H1 (cell line): Measurements from ENCODE around the gene ARMC5. TPM values are rescaled to one million over a fixed set of nuclear protein-coding genes. Genes with fewer than 3 reads are reported as not detected.

ENCODE experiments used
- CTCF ChIA-PET: fragments of 300-600 bp; sonication (Branson Sonifier 250); formaldehyde crosslinking; loops from one replicate; lab custom pipeline; 2021; ENCODE audit not compliant: partially characterized antibody; lab: Charles Lee
- POLR2A ChIA-PET: fragments of 300-600 bp; sonication (Branson Sonifier 250); formaldehyde crosslinking; loops from one replicate; lab custom pipeline; 2021; ENCODE audit warnings: inconsistent platforms; ENCODE audit not compliant: partially characterized antibody; lab: Charles Lee
- DNase-seq, 2 experiments: peaks; one replicate each; pipeline versions ENCODE4 v3.0.0 to v3.0.0-alpha.2; 2010 to 2022; ENCODE audit warnings: low spot score in 2 of 2, low read depth in 1 of 2, mixed read lengths in 1 of 2
- FAIRE-seq: peaks from 2 replicates; lab custom pipeline; 2011; peaks lifted over from hg19 to GRCh38; lab: Jason Lieb, UNC
- H2AFZ ChIP-seq: 2 replicates; pipeline ENCODE4 v1.8.1; 2012; ENCODE audit warnings: low read length, inconsistent platforms
- H2AK5ac ChIP-seq: 2 replicates; pipeline ENCODE4 v1.6.1; 2013; ENCODE audit warnings: low read depth, low read length
- H2BK120ac ChIP-seq: replicated peaks from 2 replicates; pipeline ENCODE3; 2013; ENCODE audit warnings: low read depth, low read length, inconsistent platforms
- H2BK12ac ChIP-seq: 2 replicates; pipeline ENCODE4 v1.6.1; 2013; ENCODE audit warnings: low read depth, low read length
- H2BK15ac ChIP-seq: 2 replicates; pipeline ENCODE4 v1.6.1; 2013; ENCODE audit warnings: low read length
- H2BK20ac ChIP-seq: 2 replicates; pipeline ENCODE4 v1.6.1; 2013; ENCODE audit warnings: low read length
- H2BK5ac ChIP-seq: 2 replicates; pipeline ENCODE4 v1.6.1; 2013; ENCODE audit warnings: low read depth, low read length
- H3K14ac ChIP-seq: 2 replicates; pipeline ENCODE4 v1.6.1; 2013; ENCODE audit warnings: inconsistent platforms; ENCODE audit not compliant: insufficient read length
- H3K18ac ChIP-seq: 2 replicates; pipeline ENCODE4 v1.6.1; 2013; ENCODE audit warnings: low read length; ENCODE audit errors: extremely low read depth
- H3K23ac ChIP-seq: 2 replicates; pipeline ENCODE4 v1.6.1; 2013; ENCODE audit warnings: inconsistent platforms; ENCODE audit not compliant: insufficient read length
- H3K23me2 ChIP-seq: 2 replicates; pipeline ENCODE4 v1.6.1; 2013; ENCODE audit warnings: low read depth, low read length
- H3K27ac ChIP-seq: 2 replicates; pipeline ENCODE4 v1.6.1; 2011; ENCODE audit warnings: low read depth, low read length, inconsistent platforms
- H3K27me3 ChIP-seq, 4 experiments: replicated peaks in 1 of 4; 1 replicate in 1 of 4; 2 replicates in 3 of 4; pipeline versions ENCODE4 v1.6.1 to v1.8.1; 2011 to 2013; ENCODE audit warnings: low read length in 3 of 4, mild to moderate bottlenecking in 3 of 4, inconsistent platforms in 2 of 4, mixed read lengths in 2 of 4, moderate library complexity in 1 of 4; ENCODE audit not compliant: control insufficient read depth in 3 of 4, insufficient read depth in 3 of 4; ENCODE audit errors: extremely low read depth in 1 of 4
- H3K36me3 ChIP-seq, 4 experiments: 2 replicates each; pipeline versions ENCODE4 v1.6.1 to v1.8.1; 2011 to 2013; ENCODE audit warnings: mild to moderate bottlenecking in 4 of 4, low read length in 3 of 4, moderate library complexity in 2 of 4, control low read depth in 1 of 4, inconsistent platforms in 1 of 4; ENCODE audit not compliant: insufficient read depth in 4 of 4, control insufficient read depth in 2 of 4
- H3K4ac ChIP-seq: replicated peaks from 2 replicates; pipeline ENCODE3; 2013; ENCODE audit warnings: low read length, low read depth, mixed read lengths, inconsistent platforms; ENCODE audit not compliant: insufficient read length
- H3K4me1 ChIP-seq, 4 experiments: replicated peaks in 1 of 4; 1 replicate in 1 of 4; 2 replicates in 3 of 4; pipeline versions ENCODE4 v1.6.1 to v1.8.1; 2011 to 2013; ENCODE audit warnings: low read length in 3 of 4, inconsistent platforms in 2 of 4, mixed read lengths in 1 of 4; ENCODE audit not compliant: insufficient read depth in 4 of 4, control insufficient read depth in 3 of 4
- H3K4me2 ChIP-seq, 2 experiments: 2 replicates each; pipeline versions ENCODE4 v1.6.1 to v1.8.1; 2011 to 2013; ENCODE audit warnings: low read depth in 2 of 2, low read length in 2 of 2, control low read depth in 1 of 2, inconsistent platforms in 1 of 2, mild to moderate bottlenecking in 1 of 2; ENCODE audit not compliant: insufficient read depth in 1 of 2
- H3K4me3 ChIP-seq, 4 experiments: fragments of 200-600, 300-600 bp in 1 of 4; sonication (generic), shearing (Covaris generic), sonication (Bioruptor Twin) in 1 of 4; 2 replicates each; pipeline versions ENCODE4 v1.5.1 to v1.8.1; 2011 to 2016; ENCODE audit warnings: low read length in 4 of 4, low read depth in 3 of 4, control low read depth in 2 of 4, inconsistent platforms in 2 of 4, mild to moderate bottlenecking in 2 of 4, mixed read lengths in 1 of 4, moderate library complexity in 1 of 4; ENCODE audit not compliant: insufficient read depth in 2 of 4; ENCODE audit errors: extremely low read depth in 1 of 4
- H3K56ac ChIP-seq: replicated peaks from 2 replicates; pipeline ENCODE3; 2013; ENCODE audit warnings: low read depth, mild to moderate bottlenecking, mixed read lengths, low read length, inconsistent platforms; ENCODE audit not compliant: insufficient read length
- H3K79me1 ChIP-seq: 2 replicates; pipeline ENCODE4 v1.6.1; 2013; ENCODE audit warnings: low read depth, low read length, control low read depth
- H3K79me2 ChIP-seq, 2 experiments: 2 replicates each; pipeline versions ENCODE4 v1.6.1 to v1.8.1; 2012 to 2013; ENCODE audit warnings: low read length in 2 of 2, mild to moderate bottlenecking in 2 of 2, inconsistent platforms in 1 of 2; ENCODE audit not compliant: insufficient read depth in 2 of 2, control insufficient read depth in 1 of 2
- H3K9ac ChIP-seq, 4 experiments: replicated peaks in 1 of 4; 1 replicate in 1 of 4; 2 replicates in 3 of 4; pipeline versions ENCODE4 v1.6.1 to v1.8.1; 2011 to 2013; ENCODE audit warnings: low read depth in 3 of 4, low read length in 3 of 4, control low read depth in 2 of 4, mild to moderate bottlenecking in 2 of 4, moderate library complexity in 2 of 4, inconsistent platforms in 1 of 4; ENCODE audit errors: extremely low read depth in 1 of 4
- H3K9me3 ChIP-seq, 2 experiments: 2 replicates each; pipeline versions ENCODE4 v1.6.1 to v1.8.1; 2012 to 2013; ENCODE audit warnings: mild to moderate bottlenecking in 2 of 2, moderate library complexity in 2 of 2, control low read depth in 1 of 2, inconsistent platforms in 1 of 2, low read depth in 1 of 2, low read length in 1 of 2, mixed read lengths in 1 of 2; ENCODE audit not compliant: insufficient read depth in 2 of 2
- H4K20me1 ChIP-seq, 2 experiments: replicated peaks in 1 of 2; 2 replicates each; pipeline versions ENCODE3 to v1.8.1; 2011 to 2013; ENCODE audit warnings: inconsistent platforms in 2 of 2, low read length in 2 of 2, mild to moderate bottlenecking in 1 of 2; ENCODE audit not compliant: insufficient read depth in 2 of 2, control insufficient read depth in 1 of 2
- H4K5ac ChIP-seq: 2 replicates; pipeline ENCODE4 v1.6.1; 2013; ENCODE audit warnings: low read length, low read depth, mixed read lengths, inconsistent platforms; ENCODE audit not compliant: insufficient read length
- H4K8ac ChIP-seq: 2 replicates; pipeline ENCODE4 v1.8.0; 2013; ENCODE audit warnings: mild to moderate bottlenecking, moderate library complexity, low read length, inconsistent platforms; ENCODE audit not compliant: insufficient read depth; ENCODE audit errors: extremely low read depth
- H4K91ac ChIP-seq: replicated peaks from 2 replicates; pipeline ENCODE3; 2013; ENCODE audit warnings: low read length, mixed read lengths, inconsistent platforms; ENCODE audit not compliant: insufficient read length
- WGBS, 2 experiments: shearing (Covaris generic) in 1 of 2; methylation state at CpG; one replicate each; pipeline versions ENCODE4 v1.1.6 to v1.1.7; 2013 to 2015; ENCODE audit warnings: low lambda C conversion rate in 2 of 2, mixed read lengths in 2 of 2, inconsistent platforms in 1 of 2, low coverage in 1 of 2, missing lambda C conversion rate in 1 of 2; ENCODE audit not compliant: insufficient replicate concordance in 2 of 2, insufficient coverage in 1 of 2, insufficient read length in 1 of 2; ENCODE audit errors: extremely low coverage in 1 of 2, missing lambda C conversion rate in 1 of 2; 5-methylcytosine and 5-hydroxymethylcytosine counted together
- polyA plus RNA-seq, 7 experiments: library from polyadenylated mRNA; depleted of rRNA in 3 of 7; stranded (reverse) in 5 of 7; unstranded in 2 of 7; fragments of >200 nt in 5 of 7; fragments of 200-250 nt in 2 of 7; gene quantifications; 1 replicate in 5 of 7; 2 replicates in 1 of 7; 4 replicates in 1 of 7; pipeline versions ENCODE4 v1.2.1 to v1.2.3, GENCODE V29; 2011 to 2013; ENCODE audit warnings: missing spikeins in 2 of 7, mixed read lengths in 2 of 7
- total RNA-seq: library from RNA; stranded (reverse); fragmentation: NEBNext Ultra II Directional; extraction: Animal tissue kit (Norgen Biotek cat#: 25700); gene quantifications from 2 replicates; pipeline ENCODE4 v1.2.1, GENCODE V29; 2021

ARMC5 gene
- total and polyA plus RNA-seq, 2 of the 8 experiments (the other 6 are each of a cell fraction or from before 2014, with no cell fraction given), result 7.8 to 8.7 TPM

- CTCF ChIA-PET, result interaction anchor here (1.1 to 5.8 kb wide), 4 partner anchors 14 to 95 kb away, joined by 4 to 36 read pairs (median 4); partner anchors contain the start of gene ZNF843
- no peak within 1 kb of the TSS for H2BK20ac ChIP-seq
- H4K8ac ChIP-seq, result peak within 1 kb of the TSS; percentile 81; the same call in 1 of the 2 replicates
- no peak within 1 kb of the TSS for H2BK120ac ChIP-seq
- no peak within 1 kb of the TSS; the same call in 1 of the 2 replicates for H3K18ac ChIP-seq
- H2BK15ac ChIP-seq, result no peak within 1 kb of the TSS
- peak within 1 kb of the TSS; percentile 54 to 57 for H3K4me2 ChIP-seq
- no peak within 1 kb of the TSS for H4K91ac ChIP-seq
- peaks cover 2% of the 10 kb centered on the region; the same call in 1 of the 2 replicates for H3K23me2 ChIP-seq
- no peaks in the 10 kb centered on the region; a peak in 2 of 7 replicates for H3K4me1 ChIP-seq
- H3K79me1 ChIP-seq, result no peaks in the 10 kb centered on the region
- POLR2A ChIA-PET, result interaction anchor here (2.1 to 2.5 kb wide), 2 partner anchors 30 to 248 kb away, joined by 5 to 10 read pairs; partner anchors contain the start of gene FUS
- H3K9ac ChIP-seq, result no peak within 1 kb of the TSS
- H3K27me3 ChIP-seq, result peaks cover 5 to 25% (median 24%) of the 10 kb centered on the region in 4 experiments
- H3K9me3 ChIP-seq, result peaks cover 5 to 6% of the 10 kb centered on the region in 2 experiments
- peak within 1 kb of the TSS; percentile 27; the same call in 1 of the 2 replicates for H2BK12ac ChIP-seq
- DNase-seq, result no peak
- H2AFZ ChIP-seq, result peak within 1 kb of the TSS; percentile 7; the same call in 1 of the 2 replicates
- no peak within 1 kb of the TSS for H3K27ac ChIP-seq
- no peak for FAIRE-seq
- H3K56ac ChIP-seq, result no peak within 1 kb of the TSS
- no peak within 1 kb of the TSS for H3K4ac ChIP-seq
- no peak within 1 kb of the TSS for H3K14ac ChIP-seq
- H2BK5ac ChIP-seq, result no peak within 1 kb of the TSS
- WGBS, 2 experiments, result 70% methylated on average over 7 of the region's 7 CpGs; no CpG with 5 or more reads in 1 of the 2 experiments
- no peaks in the 10 kb centered on the region for H3K79me2 ChIP-seq
- no peak within 1 kb of the TSS for H2AK5ac ChIP-seq
- no peaks in the 10 kb centered on the region for H4K20me1 ChIP-seq
- no peak within 1 kb of the TSS for H3K23ac ChIP-seq
- no peak within 1 kb of the TSS for H4K5ac ChIP-seq
- peak within 1 kb of the TSS in 3 of 4 experiments; percentile 2 to 50 (median 15); a peak in 5 of 8 replicates for H3K4me3 ChIP-seq
- no peaks in the 10 kb centered on the region for H3K36me3 ChIP-seq
Observed at GRCh38 chr16:31428279-31428597, 31.1 kb upstream of the ARMC5 start, which contains the start of gene COX6A2. Gene COX6A2 (minus strand): TSS chr16:31428360. CDS start chr16:31428325, 35 bp downstream.
